ENCODE measurements around the gene MXI1. TPM values are rescaled to one million over a fixed set of nuclear protein-coding genes. Genes with fewer than 3 reads are reported as not detected.
"Not testable (repeated sequence)": the region's sequence is repeated elsewhere in the genome, so short reads cannot be mapped to it uniquely, and the experiment has no call there.

The MXI1 gene
- total RNA-seq, 2 donors from 2014 or later, result 38.7 to 43.0 TPM

DNA sequence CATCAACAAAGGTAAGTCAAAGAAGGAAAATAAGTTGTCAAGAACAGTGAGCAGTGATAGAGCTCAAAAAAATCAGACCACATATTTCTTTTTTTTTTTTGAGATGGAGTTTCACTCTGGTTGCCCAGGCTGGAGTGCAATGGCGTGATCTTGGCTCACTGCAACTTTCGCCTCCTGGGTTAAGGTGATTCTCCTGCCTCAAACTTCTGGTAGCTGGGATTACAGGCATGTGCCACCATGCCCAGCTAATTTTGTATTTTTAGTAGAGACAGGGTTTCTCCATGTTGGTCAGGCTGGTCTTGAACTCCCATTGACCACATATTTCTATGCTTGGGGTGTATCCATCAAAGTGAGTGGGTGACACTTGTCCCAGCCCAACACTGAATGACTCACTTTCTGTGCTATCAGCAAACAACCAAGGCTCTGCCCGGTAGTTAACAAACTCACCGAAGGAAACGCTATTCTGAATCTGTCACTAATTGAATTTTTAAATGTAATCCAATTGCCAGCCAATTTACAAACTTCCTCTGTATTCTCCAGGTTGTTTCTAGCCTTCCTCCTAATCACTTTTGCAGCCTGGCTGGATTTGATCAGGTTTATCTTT is 116.9 kb downstream of the MXI1 start:
- ATAC-seq (no peak), DNase-seq (no peak)
- intact Hi-C loops (cut with DNase I), result no loop called here

DNA sequence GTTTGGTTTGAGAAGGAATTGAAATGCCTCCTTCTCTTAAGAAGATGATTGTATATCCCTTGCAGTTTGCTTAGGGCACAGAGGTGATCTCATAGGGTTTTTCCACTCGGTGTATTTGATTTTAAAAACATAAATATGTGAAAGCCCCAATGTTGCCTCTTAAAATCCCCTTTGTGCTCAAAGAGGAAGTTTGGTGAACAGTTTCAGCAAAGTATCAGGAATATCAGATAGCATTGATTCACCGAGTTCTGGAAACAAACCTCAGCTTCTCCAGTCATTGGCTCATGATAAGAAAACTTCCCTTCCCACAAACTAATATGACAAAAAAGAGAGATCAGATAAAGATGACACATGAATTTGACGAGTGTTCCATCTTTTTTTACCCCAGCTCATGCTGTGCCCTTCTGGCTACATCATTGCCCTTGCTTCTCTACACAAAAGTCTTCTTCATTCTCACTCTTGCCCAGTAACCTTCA is 117.4 kb downstream of the MXI1 start:
- intact Hi-C loops (cut with DNase I), result no loop called here
- ATAC-seq (no peak), DNase-seq (no peak)

DNA sequence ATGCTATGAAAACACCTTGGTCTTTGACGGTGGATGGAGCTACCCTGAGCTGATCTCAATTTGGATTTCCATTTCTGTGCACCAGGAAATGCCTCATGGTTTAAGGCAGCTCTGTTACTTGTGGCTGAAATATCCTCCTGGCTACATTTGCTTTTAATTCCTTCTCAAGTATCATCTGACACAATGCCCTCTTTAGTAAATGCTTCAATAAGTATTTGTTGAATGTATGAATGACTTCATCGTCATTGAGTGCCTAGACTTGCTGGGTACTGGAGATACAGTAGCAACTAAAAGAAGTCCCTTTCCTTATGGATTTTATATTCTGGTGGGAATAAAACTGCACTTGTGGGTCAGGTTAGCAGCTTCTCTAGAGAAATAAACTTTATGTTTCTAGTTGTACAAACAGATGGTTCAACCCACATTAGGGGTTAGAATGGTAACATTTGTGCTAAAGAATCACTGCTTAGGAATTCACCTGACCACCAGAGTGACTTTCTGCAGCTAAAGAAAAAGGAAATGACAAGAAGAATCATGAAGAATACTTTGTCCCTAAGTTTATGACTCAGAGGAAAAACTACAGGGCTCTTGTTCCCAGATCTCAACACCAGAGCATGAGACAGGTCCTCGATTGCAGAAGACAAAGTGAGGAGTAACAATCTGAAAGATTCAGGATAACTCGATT is 119.1 kb downstream of the MXI1 start:
- no peak for ATAC-seq
- intact Hi-C loops (cut with DNase I), result no loop called here

GRCh38 chr10:110327262-110327914 is 120.0 kb downstream of the MXI1 start:
- no peak for ATAC-seq
- intact Hi-C loops (cut with DNase I), result no loop called here

More for the DNA sequence above, 119.1 kb downstream of the MXI1 start:
- DNase-seq, result no peak

GRCh38 chr10:110330675-110331074 is 123.3 kb downstream of the MXI1 start:
- intact Hi-C loops (cut with DNase I), result no loop called here
- ATAC-seq (no peak), DNase-seq (no peak)

More at GRCh38 chr10:110327262-110327914, 120.0 kb downstream of the MXI1 start:
- DNase-seq, result no peak

- DNase-seq; ATAC-seq; intact Hi-C loops (cut with DNase I): not testable (repeated sequence)
These were observed 123.9 kb downstream of the MXI1 start for GRCh38 chr10:110331226-110331795.

DNA sequence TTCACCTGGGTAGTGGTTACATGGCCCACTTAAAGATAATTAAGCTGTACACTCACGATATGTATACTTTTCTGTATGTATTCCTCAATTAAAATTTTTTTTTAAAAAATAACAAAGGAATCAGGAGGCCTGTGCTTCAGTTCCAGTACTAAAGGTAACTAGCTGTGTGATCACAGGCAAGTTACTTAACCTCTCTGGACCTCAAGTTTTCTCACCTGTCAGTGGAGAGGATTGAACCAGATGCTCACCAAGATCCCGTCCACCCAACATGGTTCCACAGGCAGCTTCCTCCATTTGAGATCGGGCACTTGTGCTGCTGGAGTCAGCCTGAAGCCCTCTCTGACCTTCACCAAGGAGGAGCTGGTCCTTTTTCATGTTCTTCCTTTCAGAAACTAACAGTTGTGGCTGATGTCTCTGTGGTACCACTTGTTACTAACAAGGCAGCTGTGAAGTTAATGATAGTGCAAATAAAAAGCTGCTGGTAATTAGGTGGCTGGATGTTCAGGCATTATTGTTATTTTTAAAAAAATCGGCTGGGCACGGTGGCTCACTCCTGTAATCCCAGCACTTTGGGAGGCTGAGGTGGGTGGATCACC is 126.8 kb downstream of the MXI1 start:
- no peak for ATAC-seq
- intact Hi-C loops (cut with DNase I), result no loop called here
- no peak for DNase-seq

GRCh38 chr10:110335314-110336064 is 128.1 kb downstream of the MXI1 start:
- ATAC-seq (peak in 1 of 2 donors; percentile 3), DNase-seq (no peak)
- intact Hi-C loops (cut with DNase I), result no loop called here

GRCh38 chr10:110336111-110336721 is 128.8 kb downstream of the MXI1 start:
- no peak for DNase-seq
- ATAC-seq, result peak; percentile 68 to 95
- intact Hi-C loops (cut with DNase I), result no loop called here

Other genes starting within 250 kb of the MXI1 start
- 100 to 1,000 TPM in 1 of 2 donors, 10 to 100 TPM in 1; 75.2 to 125 TPM for gene ADD3, start 199.6 kb upstream of the MXI1 start, total RNA-seq
- gene SMNDC1, start 97.3 kb downstream of the MXI1 start, total RNA-seq, result 10 to 100 TPM; 21.6 to 24.4 TPM

All from left cardiac atrium (tissue), 4 donors.